Measurements from ENCODE around the gene PRAMEF12.

DNA sequence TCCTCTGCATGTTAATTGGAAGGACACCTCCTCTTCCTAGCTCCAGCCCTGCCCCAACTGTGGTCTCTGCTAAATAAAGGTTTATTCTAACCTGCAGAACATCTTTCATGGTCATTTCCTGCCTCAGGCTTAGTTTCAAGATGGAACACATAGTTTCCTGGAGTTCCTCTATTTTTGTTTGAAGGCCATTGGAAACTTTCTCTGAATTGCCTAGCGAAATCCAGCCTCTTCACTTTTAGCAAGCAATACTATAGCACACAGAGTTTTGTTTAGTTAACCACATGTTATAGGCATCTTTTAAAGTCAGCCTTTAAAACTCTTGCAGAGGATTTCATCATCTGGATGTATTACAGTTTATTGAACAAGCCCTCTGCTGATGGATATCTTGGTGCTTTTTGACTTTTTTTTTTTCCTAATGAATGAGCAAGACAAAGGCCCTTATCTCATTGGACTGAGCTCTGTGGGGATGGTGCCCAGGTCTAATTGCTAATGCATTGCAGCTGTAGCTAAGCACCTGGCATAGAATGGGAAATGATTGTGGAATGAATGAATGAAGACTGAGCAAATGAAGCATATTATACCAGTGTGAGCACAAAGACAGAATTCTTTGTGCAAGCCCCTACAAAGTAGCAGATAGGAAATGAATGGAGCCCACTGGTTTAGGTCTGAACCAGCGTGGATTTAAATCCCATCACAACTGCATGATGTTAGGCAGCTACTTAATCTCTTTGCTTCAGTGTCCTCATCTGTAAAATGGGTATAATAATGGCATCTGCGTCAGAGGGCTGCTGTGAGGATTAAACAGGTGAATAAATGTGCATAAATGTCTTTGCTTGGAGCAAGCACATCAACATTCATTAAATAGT, 28.2 kb upstream of the PRAMEF12 start:
- TF ChIP-seq, protein P1, sequence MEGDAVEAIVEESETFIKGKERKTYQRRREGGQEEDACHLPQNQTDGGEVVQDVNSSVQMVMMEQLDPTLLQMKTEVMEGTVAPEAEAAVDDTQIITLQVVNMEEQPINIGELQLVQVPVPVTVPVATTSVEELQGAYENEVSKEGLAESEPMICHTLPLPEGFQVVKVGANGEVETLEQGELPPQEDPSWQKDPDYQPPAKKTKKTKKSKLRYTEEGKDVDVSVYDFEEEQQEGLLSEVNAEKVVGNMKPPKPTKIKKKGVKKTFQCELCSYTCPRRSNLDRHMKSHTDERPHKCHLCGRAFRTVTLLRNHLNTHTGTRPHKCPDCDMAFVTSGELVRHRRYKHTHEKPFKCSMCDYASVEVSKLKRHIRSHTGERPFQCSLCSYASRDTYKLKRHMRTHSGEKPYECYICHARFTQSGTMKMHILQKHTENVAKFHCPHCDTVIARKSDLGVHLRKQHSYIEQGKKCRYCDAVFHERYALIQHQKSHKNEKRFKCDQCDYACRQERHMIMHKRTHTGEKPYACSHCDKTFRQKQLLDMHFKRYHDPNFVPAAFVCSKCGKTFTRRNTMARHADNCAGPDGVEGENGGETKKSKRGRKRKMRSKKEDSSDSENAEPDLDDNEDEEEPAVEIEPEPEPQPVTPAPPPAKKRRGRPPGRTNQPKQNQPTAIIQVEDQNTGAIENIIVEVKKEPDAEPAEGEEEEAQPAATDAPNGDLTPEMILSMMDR (IDR thresholded peaks at IDR 0.05) = no peak
- no peak for TF ChIP-seq POLR2A (IDR thresholded peaks at IDR 0.05)
